Activated CD4-positive, alpha-beta T cell treated with anti-CD3 and anti-CD28 coated beads for 36 hours (primary cell): ENCODE data around the gene LUM. TPM values are rescaled to one million over a fixed set of nuclear protein-coding genes. Genes with fewer than 3 reads are reported as not detected.

Experiments
- ATAC-seq: fragments of 200-7000 bp; cut with Tn5 transposase; one replicate; pipeline ENCODE4 v1.10.0; 2021; ENCODE audit warnings: mild to moderate bottlenecking, moderate library complexity
- CTCF ChIA-PET: fragments of 350-600 bp; sonication (Branson Sonifier 250); formaldehyde crosslinking; loops from one replicate; lab custom pipeline; 2021; ENCODE audit warnings: antibody characterized with exemption; lab: Charles Lee
- POLR2A ChIA-PET: fragments of 350-600 bp; sonication (Branson Sonifier 250); formaldehyde crosslinking; loops from one replicate; lab custom pipeline; 2021; ENCODE audit warnings: antibody characterized with exemption, inconsistent platforms; lab: Charles Lee
- DNase-seq: peaks from one replicate; pipeline ENCODE4 v3.0.0-alpha.2; 2020
- H3K27ac Mint-ChIP-seq: one replicate; pipeline ENCODE4 v1.8.0; 2021; ENCODE audit warnings: mixed read lengths
- H3K27me3 Mint-ChIP-seq: one replicate; pipeline ENCODE4 v1.8.0; 2021; ENCODE audit warnings: mixed read lengths
- H3K36me3 Mint-ChIP-seq: one replicate; pipeline ENCODE4 v1.8.0; 2021; ENCODE audit warnings: low read depth, mixed read lengths
- H3K4me1 Mint-ChIP-seq: one replicate; pipeline ENCODE4 v1.8.0; 2021; ENCODE audit warnings: mixed read lengths
- H3K4me3 Mint-ChIP-seq: one replicate; pipeline ENCODE4 v1.8.0; 2021; ENCODE audit warnings: mild to moderate bottlenecking, moderate library complexity, mixed read lengths
- H3K9me3 Mint-ChIP-seq: one replicate; pipeline ENCODE4 v1.8.0; 2021; ENCODE audit warnings: low read depth, mixed read lengths
- intact Hi-C, 2 experiments: fragments of 100-400 bp; cut with DNase I in 1 of 2; cut with micrococcal nuclease in 1 of 2; formaldehyde crosslinking; loops; one replicate each; pipeline versions ENCODE4 v1.14.2 to v1.15.1; 2022 to 2024; cut with DNase I, micrococcal nuclease
- total RNA-seq, 2 experiments: library from RNA; stranded (reverse); gene quantifications; one replicate each; pipeline ENCODE4 v1.2.3, GENCODE V29; 2021

LUM gene
- not detected for total RNA-seq

- intact Hi-C loops = no loop called here
- CTCF ChIA-PET = interaction anchor here (0.6 to 1.6 kb wide), 5 partner anchors 12 to 559 kb away, joined by 3 read pairs; no protein-coding TSS in a partner anchor
- POLR2A ChIA-PET = no interaction called here
- Mint-ChIP-seq H3K27ac (no peak within 1 kb of the TSS), H3K4me1 (no peaks in the 10 kb centered on the region), H3K9me3 (no peaks in the 10 kb centered on the region), H3K4me3 (no peak within 1 kb of the TSS), H3K27me3 (peaks cover 2% of the 10 kb centered on the region), H3K36me3 (no peaks in the 10 kb centered on the region)
- no peak for DNase-seq
- no peak for ATAC-seq
Measured at GRCh38 chr12:91111366-91112325, at the start of gene LUM. LUM (minus strand) TSS chr12:91111494; CDS start chr12:91108979, 2,515 bp downstream.

GRCh38 chr12:91161009-91161408, 49.7 kb upstream of the LUM start:
- Mint-ChIP-seq H3K4me1 (no peaks in the 10 kb centered on the region), H3K9me3 (no peaks in the 10 kb centered on the region), H3K27me3 (no peaks in the 10 kb centered on the region), H3K36me3 (no peaks in the 10 kb centered on the region), H3K27ac (no peak overlapping the region), H3K4me3 (no peak overlapping the region)
- no peak for DNase-seq
- CTCF ChIA-PET = no interaction called here
- no peak for ATAC-seq
- POLR2A ChIA-PET = no interaction called here
- intact Hi-C loops = no loop called here

- H3K9me3 Mint-ChIP-seq = no peaks in the 10 kb centered on the region
- no peaks in the 10 kb centered on the region for H3K27me3 Mint-ChIP-seq
- DNase-seq (no peak), ATAC-seq (no peak)
- intact Hi-C loops = no loop called here
- no peak overlapping the region for H3K4me3 Mint-ChIP-seq
- H3K36me3 Mint-ChIP-seq = no peaks in the 10 kb centered on the region
- ChIA-PET POLR2A (no interaction called here), CTCF (no interaction called here)
- H3K4me1 Mint-ChIP-seq = no peaks in the 10 kb centered on the region
- no peak overlapping the region for H3K27ac Mint-ChIP-seq
Measured at GRCh38 chr12:91155990-91156389, 44.7 kb upstream of the LUM start.

DNA sequence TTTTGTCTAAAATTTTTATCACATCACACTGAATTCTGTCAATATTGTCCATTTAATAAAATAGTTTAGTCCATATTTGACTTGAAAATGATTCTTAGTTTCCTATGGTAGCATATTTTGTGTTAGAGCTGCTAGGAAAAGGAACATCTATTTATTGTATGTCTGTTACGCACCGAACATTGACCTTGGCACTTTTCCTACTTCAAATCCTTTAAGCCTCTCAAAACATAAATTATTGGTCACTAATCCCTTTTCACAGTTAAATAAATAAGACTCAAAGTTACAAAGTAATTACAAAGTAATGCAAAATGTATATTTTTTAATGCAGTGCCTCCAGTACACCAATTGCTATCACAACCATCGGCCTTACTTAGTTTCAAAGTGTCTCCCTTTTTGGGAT, 42.8 kb upstream of the LUM start:
- Mint-ChIP-seq H3K27me3 (peaks cover 2% of the 10 kb centered on the region), H3K36me3 (no peaks in the 10 kb centered on the region), H3K4me3 (no peak overlapping the region), H3K4me1 (no peaks in the 10 kb centered on the region), H3K9me3 (no peaks in the 10 kb centered on the region), H3K27ac (no peak overlapping the region)
- ChIA-PET CTCF (no interaction called here), POLR2A (no interaction called here)
- DNase-seq (no peak), ATAC-seq (no peak)
- intact Hi-C loops = no loop called here

GRCh38 chr12:91144053-91144452, 32.8 kb upstream of the LUM start:
- ATAC-seq (no peak), DNase-seq (no peak)
- H3K9me3 Mint-ChIP-seq = no peaks in the 10 kb centered on the region
- peaks cover 4% of the 10 kb centered on the region for H3K27me3 Mint-ChIP-seq
- no peaks in the 10 kb centered on the region for H3K4me1 Mint-ChIP-seq
- intact Hi-C loops = no loop called here
- no peaks in the 10 kb centered on the region for H3K36me3 Mint-ChIP-seq
- no peak overlapping the region for H3K4me3 Mint-ChIP-seq
- ChIA-PET POLR2A (no interaction called here), CTCF (no interaction called here)
- H3K27ac Mint-ChIP-seq = no peak overlapping the region

GRCh38 chr12:91143206-91143605, 31.9 kb upstream of the LUM start:
- CTCF ChIA-PET = no interaction called here
- ATAC-seq (no peak), DNase-seq (no peak)
- H3K9me3 Mint-ChIP-seq = no peaks in the 10 kb centered on the region
- no peaks in the 10 kb centered on the region for H3K36me3 Mint-ChIP-seq
- H3K27ac Mint-ChIP-seq = no peak overlapping the region
- no peaks in the 10 kb centered on the region for H3K4me1 Mint-ChIP-seq
- H3K27me3 Mint-ChIP-seq = peaks cover 4% of the 10 kb centered on the region
- intact Hi-C loops = no loop called here
- POLR2A ChIA-PET = no interaction called here
- H3K4me3 Mint-ChIP-seq = no peak overlapping the region

DNA sequence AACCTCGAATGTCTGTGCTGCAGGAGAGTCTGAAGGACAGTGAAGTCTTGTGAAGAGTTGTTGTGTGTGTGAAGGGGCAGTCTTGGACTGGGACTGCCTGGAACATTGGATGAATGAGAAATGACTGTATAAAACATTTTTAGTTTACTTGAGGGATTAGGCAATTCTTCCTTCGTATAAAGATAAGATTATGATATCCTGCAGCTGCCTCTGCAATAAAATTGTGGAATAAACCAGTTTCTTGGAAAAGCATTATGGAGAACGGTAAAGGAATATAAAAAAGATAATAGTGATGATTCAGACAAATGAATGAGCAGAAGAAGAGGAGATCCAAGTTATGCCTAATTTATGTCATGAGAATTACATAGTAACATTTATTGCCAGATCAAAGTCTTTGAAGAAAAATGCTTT, 30.9 kb upstream of the LUM start:
- no peaks in the 10 kb centered on the region for H3K36me3 Mint-ChIP-seq
- POLR2A ChIA-PET = no interaction called here
- DNase-seq (no peak), ATAC-seq (no peak)
- no peaks in the 10 kb centered on the region for H3K9me3 Mint-ChIP-seq
- no peak overlapping the region for H3K4me3 Mint-ChIP-seq
- intact Hi-C loops = no loop called here
- peaks cover 4% of the 10 kb centered on the region for H3K27me3 Mint-ChIP-seq
- CTCF ChIA-PET = no interaction called here
- no peak overlapping the region for H3K27ac Mint-ChIP-seq
- no peaks in the 10 kb centered on the region for H3K4me1 Mint-ChIP-seq

DNA sequence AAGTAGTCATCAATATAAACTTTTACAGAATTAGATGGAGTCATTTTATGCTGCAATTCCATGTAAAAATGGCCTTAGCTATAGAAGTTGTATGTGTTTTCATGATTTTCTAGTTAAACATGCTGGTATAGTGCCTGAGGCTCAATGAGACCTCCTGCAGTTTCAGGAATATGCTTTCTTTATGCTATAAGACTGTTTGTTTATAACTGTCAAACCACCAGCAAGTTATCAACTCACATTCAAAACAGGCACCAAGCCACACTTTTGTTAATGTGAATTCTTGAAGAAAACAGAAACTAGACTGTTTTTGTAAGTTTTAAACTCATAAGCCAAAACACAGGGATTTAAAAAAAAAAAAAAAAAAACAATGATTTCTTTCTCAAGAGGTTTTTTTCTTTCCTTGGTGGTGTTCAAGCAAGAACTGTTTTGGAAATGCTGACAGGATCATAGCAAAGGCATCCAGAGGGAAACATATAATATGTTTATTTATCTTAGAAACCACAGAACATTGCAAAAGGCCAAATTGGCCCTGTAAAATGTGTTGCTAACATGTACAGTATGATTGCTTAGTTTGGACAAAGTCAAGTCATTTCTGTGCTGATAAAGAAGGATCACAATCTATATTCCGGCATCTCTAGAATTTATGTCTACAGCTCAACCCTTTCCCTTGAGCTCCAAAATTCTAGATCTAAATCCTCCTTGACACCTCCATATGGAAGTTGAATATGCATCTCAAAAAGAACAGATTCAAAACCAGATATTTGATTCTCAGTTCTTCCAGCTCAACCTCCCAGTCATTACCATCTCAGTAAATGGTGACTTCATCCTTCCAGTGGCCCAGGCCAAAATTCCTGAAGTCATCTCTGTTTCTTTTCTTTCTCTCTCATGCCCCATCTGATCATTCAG, 29.0 kb upstream of the LUM start:
- ChIA-PET CTCF (no interaction called here), POLR2A (no interaction called here)
- DNase-seq (no peak), ATAC-seq (no peak)
- H3K4me3 Mint-ChIP-seq = no peak overlapping the region
- H3K36me3 Mint-ChIP-seq = no peaks in the 10 kb centered on the region
- no peaks in the 10 kb centered on the region for H3K4me1 Mint-ChIP-seq
- H3K27me3 Mint-ChIP-seq = peaks cover 4% of the 10 kb centered on the region
- intact Hi-C loops = no loop called here
- H3K9me3 Mint-ChIP-seq = no peaks in the 10 kb centered on the region
- H3K27ac Mint-ChIP-seq = no peak overlapping the region

GRCh38 chr12:91139286-91139685, 28.0 kb upstream of the LUM start:
- Mint-ChIP-seq H3K9me3 (no peaks in the 10 kb centered on the region), H3K36me3 (no peaks in the 10 kb centered on the region), H3K4me1 (no peaks in the 10 kb centered on the region), H3K27me3 (peaks cover 4% of the 10 kb centered on the region), H3K27ac (no peak overlapping the region), H3K4me3 (no peak overlapping the region)
- ATAC-seq (no peak), DNase-seq (no peak)
- POLR2A ChIA-PET = no interaction called here
- CTCF ChIA-PET = no interaction called here
- intact Hi-C loops = no loop called here

DNA sequence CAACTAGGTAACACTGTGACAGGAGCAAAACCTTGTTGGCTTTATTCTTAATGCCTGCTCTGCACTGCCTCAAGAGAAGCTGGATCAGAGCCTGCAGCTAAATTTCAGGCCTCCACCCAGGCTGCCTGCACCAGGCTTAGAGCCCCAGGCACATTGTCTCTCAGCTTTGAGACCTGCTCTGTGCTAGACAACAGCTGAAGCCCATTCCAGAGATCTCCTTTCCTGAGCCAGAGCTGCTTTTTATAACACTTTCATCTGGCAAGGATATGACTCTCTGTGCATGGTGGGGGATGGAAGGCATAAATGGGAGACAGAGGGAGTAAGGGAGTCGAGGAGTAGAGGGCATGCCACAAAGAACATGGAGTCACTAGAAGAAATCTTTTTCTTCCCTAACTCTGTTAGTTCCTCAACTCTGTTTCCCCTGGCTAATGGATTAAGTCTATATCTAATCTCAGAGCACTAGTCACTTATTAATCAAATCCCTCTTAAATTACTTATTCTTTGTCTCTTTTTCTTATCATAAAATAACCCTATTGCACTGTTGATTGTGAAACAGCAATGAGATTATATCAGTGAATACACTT, 27.1 kb upstream of the LUM start:
- ATAC-seq (no peak), DNase-seq (no peak)
- POLR2A ChIA-PET = no interaction called here
- CTCF ChIA-PET = interaction anchor here (1.1 kb wide), 1 partner anchor 30 kb away, joined by 4 read pairs; no protein-coding TSS in a partner anchor
- no peak overlapping the region for H3K4me3 Mint-ChIP-seq
- peaks cover 4% of the 10 kb centered on the region for H3K27me3 Mint-ChIP-seq
- intact Hi-C loops = no loop called here
- no peaks in the 10 kb centered on the region for H3K36me3 Mint-ChIP-seq
- H3K27ac Mint-ChIP-seq = no peak overlapping the region
- H3K9me3 Mint-ChIP-seq = no peaks in the 10 kb centered on the region
- H3K4me1 Mint-ChIP-seq = no peaks in the 10 kb centered on the region

DNA sequence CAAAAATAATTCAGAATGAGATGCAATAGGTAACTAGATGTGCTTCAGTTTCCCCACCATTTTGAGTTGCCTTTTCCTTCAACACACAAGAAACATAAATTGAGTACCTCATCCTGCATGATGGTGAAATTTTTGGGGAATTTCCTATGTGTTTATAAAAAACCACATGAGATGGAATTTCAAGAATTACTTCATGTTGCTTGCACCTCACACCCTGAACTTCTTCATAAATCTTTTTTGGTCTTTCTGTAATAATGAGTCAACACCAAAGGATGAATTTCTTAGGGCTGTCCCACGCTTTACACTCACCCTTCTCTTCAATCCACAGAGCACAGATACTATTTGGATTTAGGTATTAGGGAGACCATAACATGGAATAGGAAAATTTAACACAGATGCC, 22.6 kb upstream of the LUM start:
- H3K36me3 Mint-ChIP-seq = no peaks in the 10 kb centered on the region
- no peaks in the 10 kb centered on the region for H3K27me3 Mint-ChIP-seq
- no peak for DNase-seq
- H3K4me1 Mint-ChIP-seq = no peaks in the 10 kb centered on the region
- no peak overlapping the region for H3K27ac Mint-ChIP-seq
- H3K9me3 Mint-ChIP-seq = no peaks in the 10 kb centered on the region
- intact Hi-C loops = no loop called here
- CTCF ChIA-PET = no interaction called here
- H3K4me3 Mint-ChIP-seq = no peak overlapping the region
- no peak for ATAC-seq
- POLR2A ChIA-PET = no interaction called here
